Stimulated activated CD4-positive, alpha-beta T cell treated with anti-CD3 and anti-CD28 coated beads, Interleukin-12 subunit alpha, Interleukin-12 subunit beta, amount 100 ng/mL, for 4 hours (primary cell): ENCODE data around the gene FBXO9.
"Not testable (repeated sequence)": the region's sequence is repeated elsewhere in the genome, so short reads cannot be mapped to it uniquely, and the experiment has no call there.

Source experiments
- DNase-seq: peaks from one replicate; pipeline ENCODE4 v3.0.0-alpha.2; 2020

Gene FBXO9

GRCh38 chr6:53048431-53049195 lies 16.6 kb upstream of the FBXO9 start:
- no peak for DNase-seq

- DNase-seq, result no peak
These were observed 15.8 kb upstream of the FBXO9 start for GRCh38 chr6:53049415-53049814.

GRCh38 chr6:53052152-53052551 lies 13.1 kb upstream of the FBXO9 start:
- DNase-seq, result not testable (repeated sequence)

DNA sequence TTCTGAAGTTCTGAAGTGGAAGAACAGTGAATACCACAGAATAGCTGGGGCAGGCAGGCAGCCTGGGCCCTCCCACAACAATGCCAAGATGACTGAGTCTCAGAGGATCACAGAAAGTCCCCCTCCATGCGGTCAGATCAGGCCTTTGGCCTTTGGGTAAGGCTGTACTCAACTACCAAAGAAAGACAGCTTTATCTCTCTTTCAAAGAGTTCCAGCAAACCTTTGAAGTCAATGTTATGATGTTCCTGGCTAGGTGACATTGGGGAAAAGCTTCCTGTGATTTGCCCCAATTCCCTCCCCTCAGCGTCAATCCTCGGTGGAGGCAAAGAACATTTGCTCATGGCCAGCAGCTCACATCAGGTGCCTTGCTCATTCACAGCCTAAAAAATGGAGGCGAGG lies 10.7 kb upstream of the FBXO9 start:
- DNase-seq, result no peak

DNA sequence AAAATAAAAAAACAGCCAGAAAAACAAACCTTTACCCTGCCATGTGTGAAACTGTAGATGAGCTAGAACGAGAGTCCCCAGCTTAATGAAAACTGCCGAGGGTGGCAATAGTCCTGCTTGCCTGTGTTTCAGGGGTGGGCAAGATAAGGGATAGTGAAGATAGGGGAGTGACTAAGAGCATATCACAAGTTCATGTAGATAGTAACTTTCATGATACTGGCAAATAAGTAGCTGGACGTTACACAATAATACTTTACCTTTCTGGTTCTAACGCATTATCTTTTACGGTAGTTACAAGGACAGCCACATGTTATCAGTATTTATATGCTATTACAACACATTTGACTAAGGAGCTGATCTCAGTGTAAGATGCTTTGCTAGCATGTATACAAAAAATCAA lies 9.3 kb upstream of the FBXO9 start:
- no peak for DNase-seq

DNA sequence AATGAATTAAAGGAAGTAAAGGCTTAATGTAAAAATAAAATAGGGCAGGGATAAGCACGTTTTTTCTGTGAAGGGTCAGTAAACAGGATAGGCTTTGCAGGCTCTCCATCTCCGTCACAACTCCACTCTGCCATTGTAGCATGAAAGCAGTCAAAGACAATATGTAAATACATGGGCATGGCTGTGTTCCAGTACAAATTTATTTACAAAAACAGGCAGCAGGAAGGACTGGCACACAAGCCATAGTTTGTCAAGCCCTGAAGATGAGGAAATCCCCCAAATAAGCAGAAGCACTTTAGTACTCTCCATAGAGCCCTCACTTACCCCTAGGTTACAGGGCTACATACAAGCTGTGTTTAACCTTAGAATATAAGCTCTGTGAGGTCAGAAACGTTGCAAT lies 8.9 kb upstream of the FBXO9 start:
- DNase-seq, result no peak

- no peak for DNase-seq
These were observed 6.6 kb upstream of the FBXO9 start for GRCh38 chr6:53058388-53059195.

DNA sequence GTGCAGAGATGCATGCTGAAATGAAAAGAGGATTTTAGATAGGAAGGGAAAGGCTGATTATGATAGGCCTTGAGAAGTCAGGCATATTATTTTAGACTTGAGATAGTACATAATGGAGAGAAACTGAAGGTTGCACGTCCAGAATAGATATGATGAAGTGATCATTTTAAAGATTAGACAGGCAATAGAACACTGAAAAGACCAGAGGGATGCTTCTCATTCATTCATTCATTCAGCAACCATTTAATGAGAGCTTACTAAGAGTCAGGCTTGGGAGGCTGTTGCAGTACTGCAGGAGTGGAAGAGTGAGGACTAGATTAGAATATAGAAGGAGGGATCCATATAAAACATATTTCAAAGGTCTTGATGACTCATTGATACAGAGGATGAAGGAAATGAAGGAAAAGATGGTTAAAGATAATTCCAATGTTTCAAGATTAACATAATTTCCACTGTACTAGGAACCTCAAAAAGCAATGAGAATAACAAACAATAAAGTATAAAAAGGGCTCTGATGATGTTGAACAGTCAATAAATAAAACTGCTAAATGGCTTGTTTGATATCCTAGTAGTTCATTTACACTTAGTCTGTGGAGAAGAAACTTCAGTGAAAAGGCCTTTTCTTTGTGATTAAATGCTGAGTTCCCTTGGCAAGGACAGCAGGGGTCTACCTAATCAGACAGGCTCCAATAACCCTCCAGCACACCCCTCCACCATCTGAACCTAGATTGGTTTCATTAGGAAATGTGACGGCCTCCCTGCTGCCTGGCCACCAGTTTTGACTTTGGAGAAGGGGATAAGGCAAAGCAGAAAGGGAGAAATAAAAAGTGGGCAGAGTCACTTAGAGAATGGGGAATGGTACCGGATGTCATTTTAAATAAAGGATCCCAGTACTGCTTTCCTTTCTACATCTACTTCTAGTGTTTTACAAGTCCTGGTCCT lies 5.3 kb upstream of the FBXO9 start:
- no peak for DNase-seq

DNA sequence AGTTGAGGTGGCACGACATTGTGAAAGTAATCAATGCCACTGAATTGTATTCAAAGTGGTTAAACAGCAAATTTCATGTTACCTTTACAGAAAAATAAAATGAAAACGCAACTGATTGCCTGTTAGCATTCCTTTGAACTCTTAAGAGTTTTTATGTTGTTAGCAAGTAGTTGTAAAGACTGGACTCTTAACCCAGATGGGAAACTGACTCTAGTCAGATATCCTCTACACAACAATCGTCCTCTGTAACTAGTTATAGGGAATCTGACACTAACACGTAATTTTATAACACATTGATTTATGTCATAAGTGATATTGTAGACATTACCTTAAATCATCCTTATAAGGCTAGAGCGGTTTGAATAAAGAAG lies 3.0 kb upstream of the FBXO9 start:
- DNase-seq, result no peak

GRCh38 chr6:53064255-53064654 lies 949 bp upstream of the FBXO9 start:
- not testable (repeated sequence) for DNase-seq

- peak; percentile 90 for DNase-seq
These were observed 408 bp upstream of the FBXO9 start for GRCh38 chr6:53064726-53065265.

DNA sequence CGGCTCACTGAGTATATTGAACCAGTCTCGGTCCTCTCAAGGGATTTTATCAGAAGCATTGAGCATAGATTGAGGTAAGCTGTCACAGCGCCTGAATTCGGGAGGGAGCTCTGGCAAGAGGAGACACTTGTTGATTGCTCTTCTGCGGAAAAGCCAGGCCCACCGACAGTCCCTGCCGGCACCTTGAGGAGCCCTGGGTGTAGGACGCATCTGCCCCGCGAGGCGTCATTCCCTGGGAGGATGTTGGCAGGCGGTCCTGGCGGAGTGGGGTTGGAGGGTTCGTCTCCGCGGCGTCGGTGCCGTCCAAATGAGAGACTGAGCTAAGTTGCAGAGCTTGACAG lies 843 bp downstream of the FBXO9 start:
- peak; percentile 25 for DNase-seq

GRCh38 chr6:53066874-53067706 lies 1.9 kb downstream of the FBXO9 start:
- DNase-seq, result no peak

- no peak for DNase-seq
These were observed 2.7 kb downstream of the FBXO9 start for GRCh38 chr6:53067849-53068361.

DNA sequence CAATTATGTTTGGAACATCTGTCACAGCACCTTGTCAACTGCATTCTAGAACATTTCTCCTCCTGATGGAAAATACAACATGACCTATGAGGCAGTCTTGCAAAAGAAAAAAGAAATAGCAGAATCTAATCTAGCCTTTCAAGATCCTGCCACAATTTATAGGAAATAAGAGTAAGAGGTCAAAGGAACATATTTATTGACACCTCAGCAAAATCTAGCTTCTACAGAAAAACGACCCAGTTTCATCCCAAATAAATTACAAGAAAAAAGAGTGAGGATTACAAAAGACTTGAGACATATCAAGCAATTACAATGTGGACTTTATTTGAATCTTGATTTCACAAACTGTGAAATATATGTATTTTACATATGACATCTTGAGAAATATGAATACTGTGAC lies 4.2 kb downstream of the FBXO9 start:
- no peak for DNase-seq

DNA sequence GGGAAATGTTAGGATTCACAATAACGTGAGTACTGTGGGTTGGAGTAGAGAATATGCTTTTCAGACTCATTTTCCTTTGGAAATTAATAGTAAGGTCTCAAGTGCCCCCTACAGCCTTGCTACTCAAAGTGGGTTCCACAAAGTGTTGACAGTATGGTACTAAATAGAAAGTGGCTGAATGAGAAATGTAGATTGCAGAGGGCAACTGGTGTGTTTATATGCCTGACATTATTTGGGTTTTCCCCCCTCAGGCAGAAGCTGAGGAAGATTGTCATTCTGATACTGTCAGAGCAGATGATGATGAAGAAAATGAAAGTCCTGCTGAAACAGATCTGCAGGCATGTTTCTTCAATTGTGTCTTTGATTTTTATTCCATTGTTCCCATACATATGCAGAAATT lies 5.6 kb downstream of the FBXO9 start:
- DNase-seq, result no peak

- no peak for DNase-seq
These were observed 9.1 kb downstream of the FBXO9 start for GRCh38 chr6:53074347-53074746.

DNA sequence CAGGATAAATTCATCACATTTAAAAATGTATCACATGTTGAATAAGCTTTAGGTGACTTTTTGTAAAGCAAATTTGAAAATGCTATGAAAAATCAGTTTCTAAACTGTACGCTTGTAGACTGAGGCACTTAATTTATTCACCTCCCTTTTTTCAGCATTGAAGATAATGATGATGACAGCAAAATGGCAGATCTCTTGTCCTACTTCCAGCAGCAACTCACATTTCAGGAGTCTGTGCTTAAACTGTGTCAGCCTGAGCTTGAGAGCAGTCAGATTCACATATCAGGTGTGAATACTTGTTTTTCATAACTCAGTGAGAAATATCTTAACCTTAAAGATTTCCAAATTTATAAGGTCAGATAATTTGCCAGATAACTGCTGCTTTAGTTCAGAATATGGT lies 15.6 kb downstream of the FBXO9 start:
- DNase-seq, result no peak

GRCh38 chr6:53086302-53086701 lies 21.1 kb downstream of the FBXO9 start:
- no peak for DNase-seq

DNA sequence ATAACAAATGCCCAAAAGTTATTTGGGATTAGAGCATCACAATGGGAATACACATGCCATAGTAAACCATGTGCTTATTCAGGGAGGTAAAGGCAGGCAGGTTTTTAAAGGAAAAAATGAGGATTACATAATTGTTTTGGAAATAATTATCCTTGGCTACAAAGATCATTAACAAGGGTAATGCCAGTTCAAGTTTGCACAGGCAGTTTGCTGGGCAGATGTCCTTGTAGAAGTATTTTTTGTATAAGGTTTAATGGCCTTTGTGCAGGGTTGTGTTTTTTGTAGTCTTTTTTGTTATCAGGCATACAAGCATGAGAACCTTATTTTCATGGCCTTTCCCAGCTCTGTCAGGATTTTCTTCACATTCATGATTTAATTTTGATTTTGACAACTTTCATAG lies 24.7 kb downstream of the FBXO9 start:
- no peak for DNase-seq

DNA sequence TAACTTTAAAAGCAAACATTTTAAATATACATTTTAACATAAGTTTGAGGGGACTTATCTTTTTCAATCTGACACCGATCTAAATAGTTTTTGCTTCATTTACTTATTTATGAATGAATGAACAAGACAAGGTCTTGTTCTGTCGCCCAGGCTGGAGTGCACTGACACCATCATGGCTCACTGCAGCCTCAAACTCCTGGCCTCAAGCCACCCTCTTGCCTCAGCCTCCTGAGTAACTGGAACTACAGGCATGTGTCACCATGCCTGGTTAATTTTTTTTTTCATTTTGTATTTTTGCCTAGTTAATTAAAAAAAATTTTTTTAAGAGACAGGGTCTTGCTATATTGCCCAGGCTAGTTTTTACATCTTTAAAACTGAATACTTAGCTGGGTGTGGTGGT lies 25.4 kb downstream of the FBXO9 start:
- DNase-seq, result no peak

DNA sequence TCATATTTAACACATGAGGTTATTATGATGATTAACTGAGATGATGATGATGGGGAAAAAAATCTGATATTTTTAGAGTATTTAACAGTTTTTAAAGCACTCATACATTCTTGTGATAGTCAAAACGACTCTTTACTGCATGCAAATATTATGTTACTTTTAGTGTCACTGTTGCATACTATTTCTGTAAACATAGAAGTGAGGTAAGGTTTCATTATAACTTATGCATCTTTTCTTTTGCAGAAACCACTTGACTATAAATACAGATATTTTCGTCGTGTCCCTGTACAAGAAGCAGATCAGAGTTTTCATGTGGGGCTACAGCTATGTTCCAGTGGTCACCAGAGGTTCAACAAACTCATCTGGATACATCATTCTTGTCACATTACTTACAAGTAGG lies 30.1 kb downstream of the FBXO9 start:
- DNase-seq, result no peak
